Measurements from ENCODE around the gene KIF1B. TPM values are rescaled to one million over a fixed set of nuclear protein-coding genes. Genes with fewer than 3 reads are reported as not detected.
"Not testable (repeated sequence)": the region's sequence is repeated elsewhere in the genome, so short reads cannot be mapped to it uniquely, and the experiment has no call there.

KIF1B gene
- total RNA-seq, 1 donor from 2014 or later, result 37.2 TPM

- no peak for DNase-seq (ENCODE audit: low spot score)
These were observed 177.5 kb downstream of the KIF1B start for GRCh38 chr1:10387677-10388386.

- no peak for DNase-seq (ENCODE audit: low spot score)
These were observed 178.0 kb downstream of the KIF1B start for GRCh38 chr1:10388387-10388715.

DNA sequence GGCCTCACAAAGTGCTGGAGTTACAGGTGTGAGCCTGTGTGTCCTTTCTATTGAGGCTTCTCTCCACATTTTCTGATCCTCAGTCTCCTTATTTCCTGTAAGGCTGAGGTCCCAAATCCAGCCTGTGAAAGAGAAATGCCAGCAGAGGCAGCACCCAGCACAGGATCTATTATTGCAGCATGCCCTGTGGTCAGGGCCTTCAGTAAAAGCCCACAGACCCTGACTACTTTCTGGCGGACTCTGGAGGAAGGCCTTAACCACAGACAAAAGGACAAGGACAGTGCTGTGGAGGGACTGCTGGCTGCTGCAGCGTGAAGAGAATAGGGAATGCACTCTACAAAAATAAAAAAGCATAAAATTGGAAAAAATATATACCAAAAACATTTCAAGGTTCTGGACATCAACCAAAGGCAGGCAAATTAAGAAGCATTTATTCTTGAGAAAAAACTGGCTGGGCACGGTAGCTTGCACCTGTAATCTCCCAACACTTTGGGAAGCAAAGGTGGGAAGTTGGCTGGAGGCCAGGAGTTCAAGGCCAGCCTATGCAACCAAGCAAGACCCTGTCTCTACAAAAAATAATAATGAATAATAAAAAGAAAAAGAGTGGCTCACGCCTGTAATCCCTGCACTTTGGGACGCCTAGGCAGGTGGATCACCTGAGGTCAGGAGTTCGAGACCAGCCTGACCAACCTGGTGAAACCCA lies 179.1 kb downstream of the KIF1B start:
- no peak for DNase-seq (ENCODE audit: low spot score)

GRCh38 chr1:10396870-10397269 lies 186.5 kb downstream of the KIF1B start:
- no peak for DNase-seq (ENCODE audit: low spot score)

DNA sequence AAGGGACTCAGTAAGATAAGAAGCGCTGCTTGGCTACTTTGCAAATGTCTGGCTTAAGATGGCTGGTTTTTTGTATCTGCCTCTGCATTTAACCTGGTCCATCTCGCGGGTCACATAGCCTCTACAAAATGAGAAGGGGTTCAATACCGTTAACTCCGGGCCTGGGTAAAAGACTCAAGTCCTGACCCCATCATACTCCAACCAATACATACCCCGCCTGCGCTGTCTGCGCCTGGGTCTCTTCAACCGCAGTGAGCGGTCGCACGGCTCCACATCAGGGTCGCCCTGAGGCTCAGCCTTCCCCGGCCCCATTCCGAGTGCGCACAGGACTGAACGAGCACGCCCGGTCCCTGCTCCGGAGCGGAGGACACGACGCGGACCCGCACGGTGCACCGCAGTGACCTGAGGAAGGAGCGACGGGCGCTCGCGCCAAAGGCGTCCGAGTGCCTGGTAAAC lies 187.9 kb downstream of the KIF1B start:
- no peak for DNase-seq (ENCODE audit: low spot score)

DNA sequence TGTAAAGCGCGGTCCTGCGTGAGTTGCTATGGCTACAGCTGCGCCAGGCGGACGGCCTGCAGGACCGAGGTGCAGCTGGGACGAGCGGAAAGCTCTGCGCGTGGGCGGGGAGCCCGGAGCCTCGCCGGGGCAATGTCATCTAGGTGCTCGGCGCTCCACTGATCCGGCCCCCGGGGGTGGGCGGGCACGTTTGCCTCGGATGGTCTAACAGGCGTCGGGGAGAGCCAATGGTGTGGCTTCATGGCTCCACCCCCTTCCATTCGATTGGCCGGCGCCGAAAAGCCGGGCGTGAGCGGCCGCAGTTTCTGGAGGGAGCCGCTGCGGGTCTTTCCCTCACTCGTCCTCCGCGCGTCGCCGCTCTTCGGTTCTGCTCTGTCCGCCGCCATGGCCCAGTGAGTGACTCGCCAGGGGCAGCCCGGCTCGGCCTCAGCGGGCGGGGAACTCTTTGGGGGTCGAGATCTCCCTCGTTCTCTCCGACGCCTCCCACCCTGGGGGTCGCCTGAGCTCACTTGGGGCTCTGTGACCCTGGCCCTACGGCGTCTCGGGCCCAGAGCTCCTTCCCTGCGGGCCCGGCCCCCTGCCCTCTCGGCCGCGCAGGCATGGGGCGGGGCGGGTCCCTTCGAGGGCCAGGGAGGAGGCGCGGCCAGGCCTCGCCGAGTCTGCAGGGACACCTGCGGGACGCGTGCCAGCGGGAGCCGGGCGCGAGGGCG lies 188.5 kb downstream of the KIF1B start, which contains the start of gene PGD:
TSS of gene PGD (plus strand) at position 331 of the 710 bp plus-strand sequence. CDS start at position 385, 54 bp downstream.
- peak; percentile 99 for DNase-seq (ENCODE audit: low spot score)

GRCh38 chr1:10399444-10399941 lies 189.1 kb downstream of the KIF1B start:
- DNase-seq (ENCODE audit: low spot score), result no peak

- no peak for DNase-seq (ENCODE audit: low spot score)
These were observed 189.6 kb downstream of the KIF1B start for GRCh38 chr1:10400013-10400412.

- no peak for DNase-seq (ENCODE audit: low spot score)
These were observed 190.9 kb downstream of the KIF1B start for GRCh38 chr1:10401281-10401680.

DNA sequence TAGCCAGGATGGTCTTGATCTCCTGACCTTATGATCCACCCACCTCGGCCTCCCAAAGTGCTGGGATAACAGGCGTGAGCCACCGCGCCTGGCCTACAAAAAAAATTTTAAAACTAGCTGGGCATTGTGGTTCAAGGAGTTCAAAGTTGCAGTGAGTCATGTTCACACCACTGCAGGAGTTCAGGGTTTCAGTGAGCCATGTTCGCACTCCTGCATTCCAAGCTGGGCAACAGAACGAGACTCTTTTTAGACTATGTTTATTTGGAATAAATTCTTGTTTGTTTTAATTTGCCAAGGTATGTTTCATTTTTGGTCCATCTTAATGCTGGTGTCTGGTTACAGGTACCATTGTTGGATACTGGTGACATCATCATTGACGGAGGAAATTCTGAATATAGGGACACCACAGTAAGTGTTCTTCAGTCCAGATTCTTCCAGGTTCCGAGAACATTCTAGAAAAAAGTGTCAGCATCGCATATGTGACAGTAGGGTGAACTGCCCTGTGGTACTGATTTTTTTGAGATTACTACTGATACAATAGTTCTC lies 192.4 kb downstream of the KIF1B start:
- DNase-seq (ENCODE audit: low spot score), result no peak

- DNase-seq (ENCODE audit: low spot score), result no peak
These were observed 196.8 kb downstream of the KIF1B start for GRCh38 chr1:10407201-10407600.

GRCh38 chr1:10415211-10415930 lies 205.0 kb downstream of the KIF1B start:
- no peak for DNase-seq (ENCODE audit: low spot score)

- not testable (repeated sequence) for DNase-seq (ENCODE audit: low spot score)
These were observed 205.6 kb downstream of the KIF1B start for GRCh38 chr1:10415967-10416366.

GRCh38 chr1:10418741-10419140 lies 208.4 kb downstream of the KIF1B start:
- not testable (repeated sequence) for DNase-seq (ENCODE audit: low spot score)

- no peak for DNase-seq (ENCODE audit: low spot score)
These were observed 209.0 kb downstream of the KIF1B start for GRCh38 chr1:10419351-10419750.

DNA sequence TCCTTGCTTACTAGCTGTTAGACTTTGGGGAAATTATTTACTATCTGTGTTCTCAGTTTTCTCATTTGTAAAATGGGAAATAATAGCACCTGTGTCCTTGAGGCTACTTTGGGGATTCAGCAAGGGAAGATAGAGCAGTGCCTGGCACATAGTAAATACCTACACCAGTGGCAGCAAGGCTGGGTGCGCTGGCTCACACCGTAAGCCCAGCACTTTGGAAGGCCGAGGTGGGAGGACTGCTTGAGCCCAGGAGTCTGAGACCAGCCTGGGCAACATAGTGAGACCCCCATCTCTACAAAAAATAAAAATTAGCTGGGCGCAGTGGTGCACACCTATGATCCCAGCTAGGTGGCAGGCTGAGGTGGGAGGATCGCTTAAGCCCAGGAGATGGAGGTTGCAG lies 211.3 kb downstream of the KIF1B start:
- no peak for DNase-seq (ENCODE audit: low spot score)

DNA sequence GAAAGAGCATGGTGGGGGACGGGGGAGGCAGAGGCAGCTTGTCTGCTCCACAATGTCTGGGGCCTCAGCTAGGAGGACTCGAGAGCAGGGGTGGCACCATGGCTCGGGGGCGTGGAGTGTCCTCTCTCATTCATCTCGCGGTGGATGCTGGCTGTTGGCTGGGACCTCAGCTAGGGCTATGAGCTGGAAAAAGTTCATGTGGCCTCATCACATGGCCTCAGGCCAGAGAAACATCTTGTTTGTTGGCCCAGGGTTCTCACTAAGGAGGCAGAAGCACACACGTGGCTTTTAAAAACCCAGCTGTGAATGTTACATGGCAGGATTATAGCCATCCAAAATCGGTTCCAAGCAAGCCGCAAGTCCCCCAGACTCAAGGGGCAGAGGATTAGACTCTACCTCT lies 213.7 kb downstream of the KIF1B start:
- peak; percentile 61 for DNase-seq (ENCODE audit: low spot score)

- DNase-seq (ENCODE audit: low spot score), result no peak
These were observed 214.3 kb downstream of the KIF1B start for GRCh38 chr1:10424651-10425050.

GRCh38 chr1:10425826-10426534 lies 215.6 kb downstream of the KIF1B start:
- not testable (repeated sequence) for DNase-seq (ENCODE audit: low spot score)

- not testable (repeated sequence) for DNase-seq (ENCODE audit: low spot score)
These were observed 216.1 kb downstream of the KIF1B start for GRCh38 chr1:10426535-10426848.

DNA sequence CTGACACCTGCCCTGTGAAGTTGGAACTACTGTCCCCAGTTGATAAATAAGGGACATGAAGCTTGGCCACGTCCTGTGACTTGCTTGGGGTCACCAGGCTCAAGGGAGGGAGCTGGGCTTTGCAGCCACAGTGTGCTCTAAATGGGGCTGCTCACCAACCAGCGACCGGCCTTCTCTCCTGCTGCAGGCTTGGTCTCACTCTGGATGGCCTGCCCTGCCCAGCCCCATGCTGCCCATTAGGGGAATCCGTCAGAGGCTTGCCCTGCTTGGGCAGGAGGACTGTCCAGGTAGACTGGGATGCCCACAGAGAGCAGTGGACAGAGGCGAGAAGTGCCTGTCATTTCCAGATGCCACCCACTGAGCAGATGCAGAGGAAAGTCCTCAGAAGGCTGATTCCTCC lies 218.6 kb downstream of the KIF1B start:
- DNase-seq (ENCODE audit: low spot score), result no peak
